ENCODE results near the gene MAML3.

The MAML3 gene

DNA sequence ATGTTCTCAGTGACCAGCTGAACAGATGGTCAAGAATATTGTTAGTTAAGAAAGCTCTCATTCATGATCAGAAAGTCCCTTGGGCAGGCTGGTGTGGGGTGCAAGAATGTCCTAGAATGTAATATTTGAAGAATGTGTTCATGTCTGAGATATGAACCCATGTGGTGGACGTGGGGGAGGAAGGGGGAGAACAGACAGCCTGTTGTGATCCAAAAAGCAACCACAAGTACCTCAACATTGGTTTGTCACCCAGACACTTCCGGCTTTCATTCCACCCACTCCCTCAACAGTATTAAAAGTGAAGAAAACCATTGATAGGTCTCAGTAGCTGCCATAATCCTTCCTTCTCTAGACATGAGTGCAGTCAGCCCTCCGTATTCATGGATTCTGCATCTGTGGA is 82.2 kb downstream of the MAML3 start:
- DNase-seq (ENCODE audit: low read depth): peak; percentile 47

DNA sequence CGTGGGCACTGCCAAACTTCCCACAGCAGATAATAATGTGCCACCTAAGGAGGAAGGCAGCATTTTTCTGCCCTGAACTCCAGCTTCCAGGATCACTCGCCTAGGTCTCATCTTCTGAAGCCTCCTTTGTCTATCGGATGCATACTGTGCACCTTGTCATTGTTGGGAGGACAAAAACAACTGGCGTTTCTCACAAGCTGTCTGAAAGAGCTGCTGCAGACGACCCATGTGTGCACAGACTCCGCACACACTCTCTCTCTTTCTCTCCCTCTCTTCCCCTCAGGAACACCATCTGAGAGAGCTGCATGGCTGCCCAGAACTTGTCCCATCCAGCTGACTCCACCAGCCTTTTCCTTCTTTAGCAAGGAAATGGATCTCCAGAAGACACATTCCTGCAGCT is 83.0 kb downstream of the MAML3 start:
- DNase-seq (ENCODE audit: low read depth): no peak

DNA sequence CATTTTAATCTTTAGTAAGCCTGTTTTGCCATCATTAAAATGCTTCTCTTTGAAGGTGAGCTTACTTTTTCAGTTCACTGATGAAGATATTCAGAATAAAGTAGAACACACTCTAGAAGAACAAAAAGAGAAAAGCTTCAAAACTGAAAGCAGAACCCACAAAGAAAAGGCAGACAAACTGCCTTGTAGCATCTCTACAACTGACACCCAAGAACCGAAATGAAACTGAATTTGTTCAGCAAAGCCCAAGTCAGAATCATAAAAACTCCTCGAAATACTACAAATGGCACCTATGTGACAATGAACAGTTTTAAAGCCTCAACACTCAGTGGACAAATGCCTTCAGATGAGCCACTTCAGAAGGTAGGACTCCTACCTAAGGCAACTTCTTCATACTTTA is 83.6 kb downstream of the MAML3 start:
- no peak for DNase-seq (ENCODE audit: low read depth)

DNA sequence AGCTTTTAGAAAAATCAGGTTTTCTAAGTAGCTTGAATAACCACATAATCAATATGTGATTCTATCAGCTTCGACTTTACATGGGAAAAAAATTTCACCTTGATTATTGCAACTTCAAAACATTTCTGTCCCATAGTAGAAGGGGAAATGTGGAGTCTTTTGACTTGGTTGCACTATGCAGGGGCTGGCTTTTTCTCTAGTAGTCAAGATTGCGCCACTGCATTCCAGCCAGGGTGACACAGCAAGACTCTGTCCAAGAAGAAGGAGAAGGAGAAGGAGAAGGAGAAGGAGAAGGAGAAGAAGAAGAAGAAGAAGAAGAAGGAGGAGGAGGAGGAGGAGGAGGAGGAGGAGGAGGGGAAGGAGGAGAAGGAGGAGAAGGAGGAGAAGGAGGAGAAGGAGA is 84.9 kb downstream of the MAML3 start:
- no peak for DNase-seq (ENCODE audit: low read depth)

GRCh38 chr4:140068271-140068670 is 85.7 kb downstream of the MAML3 start:
- DNase-seq (ENCODE audit: low read depth): no peak

DNA sequence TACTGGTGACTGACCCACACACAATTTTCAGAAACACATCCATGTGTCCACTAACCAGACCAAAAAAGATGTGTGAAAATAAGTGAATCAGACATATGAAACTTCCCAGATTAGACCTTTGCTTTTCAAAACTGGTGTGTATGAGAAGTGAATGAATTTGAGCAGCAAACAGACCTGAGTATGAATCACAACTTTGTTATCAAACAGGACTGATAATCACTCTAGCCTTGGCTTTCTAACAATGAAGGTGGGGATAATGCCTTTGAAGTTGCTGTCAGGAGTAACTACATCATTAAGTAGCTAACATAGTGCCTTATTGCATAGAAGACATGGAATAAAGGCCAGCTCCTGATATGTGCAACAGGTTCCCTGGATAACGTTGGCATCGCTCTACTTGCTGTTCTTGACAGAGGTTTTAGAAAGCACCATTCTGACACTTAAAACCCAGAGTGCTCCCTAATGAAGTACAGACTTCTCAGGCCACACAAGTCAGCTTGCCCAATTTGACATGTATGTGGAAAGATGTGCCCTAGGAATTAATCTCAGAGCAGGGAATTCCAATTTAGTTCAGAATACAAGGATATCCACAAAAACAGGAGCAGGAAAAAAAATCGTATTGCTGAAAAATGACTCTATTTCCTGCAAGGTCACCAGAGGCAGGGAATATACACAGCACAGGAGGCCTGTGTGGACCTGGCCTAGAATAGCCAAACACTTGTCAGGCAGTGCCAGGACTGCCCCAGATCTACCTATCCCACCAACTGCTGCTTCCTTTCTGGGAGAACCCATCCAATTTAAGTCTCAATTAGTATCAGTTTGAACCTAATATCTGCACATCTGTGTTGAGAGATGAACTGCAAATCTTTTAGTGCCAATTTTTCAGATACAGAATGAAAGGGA is 87.7 kb downstream of the MAML3 start:
- DNase-seq (ENCODE audit: low read depth): no peak

DNA sequence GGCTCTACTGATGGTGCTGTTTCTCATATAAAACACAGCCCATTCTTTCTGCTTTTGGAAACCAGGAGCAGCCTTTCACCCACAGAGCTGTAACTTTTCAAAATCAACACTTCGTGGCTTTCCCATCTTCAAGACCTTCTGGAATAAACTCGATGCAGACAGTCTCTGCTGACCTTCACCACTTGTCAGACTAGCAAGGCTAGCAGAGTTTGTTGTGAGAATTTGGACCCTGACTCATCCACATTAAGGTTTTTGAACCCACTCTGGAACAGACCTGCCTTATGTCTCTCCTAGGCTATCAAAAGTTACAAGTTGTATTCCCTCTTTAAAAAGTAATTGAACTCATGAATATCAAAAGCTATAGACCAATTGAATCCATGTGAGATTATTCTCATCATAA is 88.6 kb downstream of the MAML3 start:
- DNase-seq (ENCODE audit: low read depth): no peak

GRCh38 chr4:140061659-140062289 is 92.2 kb downstream of the MAML3 start:
- no peak for DNase-seq (ENCODE audit: low read depth)

DNA sequence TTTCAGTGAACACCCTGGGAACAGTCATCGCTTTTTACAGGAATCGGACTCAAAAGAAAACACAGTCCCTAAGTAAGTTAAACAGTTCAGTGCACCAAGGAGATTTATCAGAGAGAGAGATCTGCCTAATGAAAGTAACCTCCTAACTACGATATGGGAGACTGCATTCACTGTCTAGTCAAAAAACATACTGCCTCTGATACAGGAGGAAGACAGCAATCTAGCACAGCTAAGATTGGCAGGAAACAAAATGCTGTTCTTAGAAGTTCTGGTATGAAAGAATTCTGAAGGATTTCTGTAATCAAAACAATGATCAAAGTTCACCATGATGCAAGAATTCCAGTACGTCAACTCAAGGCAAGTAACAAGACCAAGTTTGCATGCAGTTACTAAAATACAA is 92.8 kb downstream of the MAML3 start:
- no peak for DNase-seq (ENCODE audit: low read depth)

- no peak for DNase-seq (ENCODE audit: low read depth)
Measured at GRCh38 chr4:140059159-140059558, 94.8 kb downstream of the MAML3 start.

DNA sequence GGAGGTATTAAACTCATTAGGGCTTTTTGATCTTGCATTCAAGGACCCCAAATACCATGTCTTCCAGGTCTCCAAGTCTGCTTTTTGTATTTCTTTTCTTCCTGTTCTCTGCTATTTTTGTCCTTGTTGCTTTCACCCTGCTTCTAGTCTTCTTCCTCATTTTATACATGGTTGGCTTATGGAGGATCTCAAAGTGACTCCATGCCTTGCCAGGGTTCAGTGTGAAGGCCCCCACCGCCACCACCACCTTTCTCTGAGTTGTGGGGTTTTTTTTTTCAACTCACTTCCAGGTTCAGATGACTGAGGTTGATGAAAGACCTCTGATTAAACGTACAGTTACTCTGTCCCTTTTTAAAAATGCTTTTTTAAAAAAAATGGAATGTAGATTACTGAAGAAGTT is 96.3 kb downstream of the MAML3 start:
- DNase-seq (ENCODE audit: low read depth): no peak

DNA sequence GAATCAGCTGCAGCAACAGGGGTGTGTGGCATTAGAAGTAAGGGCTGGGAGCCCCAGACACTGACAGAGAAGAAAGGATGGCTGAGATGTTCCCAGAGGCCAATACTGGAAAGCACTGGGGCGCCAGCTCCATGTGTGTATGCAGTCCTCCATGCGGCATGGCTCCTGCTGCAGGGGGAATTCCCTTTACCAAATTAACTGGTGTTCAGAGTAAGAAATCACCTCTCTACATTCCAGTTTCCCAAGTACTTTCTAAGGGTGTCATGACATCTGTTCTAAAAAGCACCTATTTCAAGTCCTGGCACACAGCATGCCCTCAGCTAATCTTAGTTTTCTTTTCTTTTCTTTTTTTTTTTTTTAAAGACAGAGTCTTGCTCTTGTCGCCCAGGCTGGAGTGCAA is 98.0 kb downstream of the MAML3 start:
- no peak for DNase-seq (ENCODE audit: low read depth)

- DNase-seq (ENCODE audit: low read depth): no peak
Measured at GRCh38 chr4:140054861-140055260, 99.1 kb downstream of the MAML3 start.

GRCh38 chr4:140053185-140053584 is 100.8 kb downstream of the MAML3 start:
- no peak for DNase-seq (ENCODE audit: low read depth)

GRCh38 chr4:140052050-140052449 is 101.9 kb downstream of the MAML3 start:
- DNase-seq (ENCODE audit: low read depth): no peak

DNA sequence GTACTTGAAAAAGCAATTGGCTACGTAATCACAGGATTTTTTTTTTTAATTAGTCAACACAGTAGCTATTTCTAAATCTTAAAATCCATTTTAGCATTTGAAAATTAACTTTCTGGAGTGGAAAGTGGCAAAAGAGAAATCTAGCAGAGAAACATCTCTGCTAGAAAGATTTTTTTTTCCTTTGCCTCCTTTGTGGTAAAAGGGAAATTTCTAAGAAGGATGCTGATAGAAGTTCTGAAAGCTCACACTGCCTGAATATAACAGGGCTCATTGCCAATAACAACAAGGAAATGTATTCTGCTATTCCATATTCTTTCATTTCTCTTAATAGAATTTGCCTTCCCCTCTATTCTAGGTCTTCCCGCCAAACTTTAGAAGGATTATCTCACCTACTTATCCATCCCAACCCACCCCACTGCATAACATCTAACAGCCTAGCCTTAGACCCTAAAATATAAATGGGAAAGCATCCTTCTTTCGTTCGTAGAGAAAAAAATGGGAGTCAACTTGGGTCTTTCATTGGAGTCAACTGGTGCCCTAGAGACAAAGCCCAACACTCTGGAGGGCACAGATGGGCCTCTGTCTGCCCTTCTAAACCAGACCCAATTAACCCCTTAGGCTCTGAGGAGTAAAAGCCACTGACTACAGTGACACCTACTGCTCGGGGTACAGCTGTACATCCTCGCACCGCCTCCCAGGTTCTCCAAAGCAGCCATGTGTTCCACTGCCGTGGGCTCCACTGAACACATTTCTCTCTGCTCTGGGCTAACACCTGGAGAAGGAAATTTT is 103.9 kb downstream of the MAML3 start:
- no peak for DNase-seq (ENCODE audit: low read depth)

DNA sequence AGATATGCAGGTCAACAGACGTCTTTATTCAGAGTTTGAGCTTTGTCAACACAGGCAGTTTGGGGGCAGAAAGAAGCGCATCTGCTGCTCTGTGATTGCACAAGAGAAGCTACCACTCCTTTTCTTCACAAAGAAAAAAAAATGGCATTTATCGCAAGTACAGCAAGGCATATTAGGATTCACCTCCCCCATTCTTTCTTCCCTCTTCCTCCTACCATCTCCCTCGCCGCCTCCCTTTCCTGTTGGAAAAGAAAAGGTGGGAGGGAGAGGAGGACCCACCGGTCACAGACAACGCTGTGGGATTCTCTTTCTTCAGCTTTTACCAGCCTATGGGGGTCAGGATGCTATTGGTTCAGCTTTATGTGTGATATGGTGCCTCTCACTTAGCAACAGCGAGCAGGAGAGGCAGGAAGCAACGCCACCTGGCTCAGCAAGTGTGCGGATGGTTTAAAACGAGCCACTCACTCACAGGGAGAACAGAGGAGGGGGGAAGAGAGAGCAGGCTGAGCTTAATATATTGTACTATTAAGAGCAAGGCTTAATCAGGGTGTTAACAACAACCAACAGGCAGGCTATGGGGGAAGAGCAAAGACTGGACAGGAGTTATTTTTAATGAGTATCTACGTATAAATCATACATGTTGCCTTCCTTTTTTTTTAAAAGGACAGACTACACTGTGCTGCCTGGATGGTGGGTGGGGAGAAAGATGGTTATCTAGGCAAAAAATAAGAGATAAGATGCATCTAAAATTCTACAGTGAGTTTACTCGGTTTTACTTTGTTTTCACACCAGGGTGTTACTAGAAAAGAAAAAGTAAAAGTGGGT is 104.7 kb downstream of the MAML3 start:
- peak; percentile 4 for DNase-seq (ENCODE audit: low read depth)

GRCh38 chr4:140048419-140048995 is 105.5 kb downstream of the MAML3 start:
- no peak for DNase-seq (ENCODE audit: low read depth)

DNA sequence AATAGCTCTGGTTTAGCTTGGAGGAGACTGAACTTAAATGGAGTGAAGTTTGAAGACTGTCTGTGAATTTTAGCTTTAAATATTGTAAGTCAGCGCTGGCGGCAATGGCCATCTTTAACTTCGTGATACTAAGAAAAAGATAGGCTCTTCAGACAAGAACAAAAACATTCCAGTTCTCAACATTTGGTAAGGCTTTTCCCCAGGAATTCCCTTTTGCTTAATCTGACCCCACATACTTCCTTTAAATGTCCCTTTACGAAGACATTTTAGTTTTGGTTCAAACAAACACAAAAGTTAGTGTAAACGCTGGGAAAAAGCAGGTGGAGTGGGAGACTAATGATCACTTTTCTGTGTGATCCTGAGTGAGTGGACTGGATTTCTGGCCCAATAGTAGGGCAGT is 106.2 kb downstream of the MAML3 start:
- no peak for DNase-seq (ENCODE audit: low read depth)

GRCh38 chr4:140047017-140047640 is 106.9 kb downstream of the MAML3 start:
- DNase-seq (ENCODE audit: low read depth): no peak

DNA sequence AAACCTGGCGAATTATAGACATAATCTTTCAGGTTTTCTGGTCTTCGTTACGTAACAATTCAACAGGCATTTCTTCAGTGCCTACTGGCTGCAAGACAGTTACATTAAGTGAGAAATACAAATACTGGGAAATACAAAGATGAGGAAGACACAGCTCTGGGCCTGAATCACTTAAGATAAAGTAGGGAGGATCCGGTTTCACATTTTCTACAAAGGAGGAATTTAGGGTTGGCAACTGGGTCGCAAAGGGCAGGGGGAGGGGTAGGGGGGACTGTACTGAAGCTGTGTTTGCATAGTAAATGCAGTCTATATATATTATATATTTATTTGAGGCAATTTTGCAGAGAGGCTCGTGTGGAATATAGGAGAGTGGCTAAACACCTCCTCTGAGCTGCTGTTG is 107.4 kb downstream of the MAML3 start:
- DNase-seq (ENCODE audit: low read depth): no peak
